Endothelial cell of umbilical vein (primary cell): ENCODE measurements around the gene TFIP11. TPM values are rescaled to one million over a fixed set of nuclear protein-coding genes. Genes with fewer than 3 reads are reported as not detected.

Experiments
- BruUV-seq: library from RNA; stranded (reverse); fragments of 400-500 nt; replicated peaks from 2 replicates; lab custom pipeline; 2021; lab: Mats Ljungman, UMichigan
- CTCF ChIA-PET: fragments of 300-600, 350-600 bp; sonication (Branson Sonifier 250); formaldehyde crosslinking; loops from one replicate; lab custom pipeline; 2021; ENCODE audit warnings: antibody characterized with exemption, inconsistent platforms; lab: Charles Lee
- POLR2A ChIA-PET: fragments of 300-600, 350-600 bp; sonication (Branson Sonifier 250); formaldehyde crosslinking; loops from one replicate; lab custom pipeline; 2021; ENCODE audit warnings: antibody characterized with exemption, inconsistent platforms; lab: Charles Lee
- DNase-seq: peaks from one replicate; pipeline ENCODE4 v3.0.0-alpha.2; 2011; ENCODE audit warnings: low read depth, low spot score
- FAIRE-seq: peaks from 2 replicates; lab custom pipeline; 2011; peaks lifted over from hg19 to GRCh38; lab: Jason Lieb, UNC
- H2AFZ ChIP-seq: 2 replicates; pipeline ENCODE4 v1.6.0; 2012; ENCODE audit warnings: low read depth, low read length, control low read depth, inconsistent platforms
- H3K27ac ChIP-seq: 2 replicates; pipeline ENCODE4 v1.5.1; 2011; ENCODE audit warnings: low read depth, mild to moderate bottlenecking, control low read depth, low read length, moderate library complexity; ENCODE audit not compliant: insufficient read depth
- H3K27me3 ChIP-seq, 2 experiments: 2 replicates each; pipeline versions ENCODE4 v1.6.0 to v1.6.1; 2011; ENCODE audit warnings: low read length in 2 of 2, mixed read lengths in 1 of 2; ENCODE audit not compliant: control insufficient read depth in 2 of 2, insufficient read depth in 2 of 2
- H3K36me3 ChIP-seq, 2 experiments: 2 replicates in 1 of 2; 3 replicates in 1 of 2; pipeline ENCODE4 v1.5.1; 2011; ENCODE audit warnings: low read length in 2 of 2, mild to moderate bottlenecking in 1 of 2, moderate library complexity in 1 of 2; ENCODE audit not compliant: control insufficient read depth in 2 of 2, insufficient read depth in 2 of 2; ENCODE audit errors: extremely low read depth in 1 of 2
- H3K4me1 ChIP-seq: 3 replicates; pipeline ENCODE4 v1.5.1; 2011; ENCODE audit warnings: mild to moderate bottlenecking, low read length; ENCODE audit not compliant: control insufficient read depth, insufficient read depth; ENCODE audit errors: extremely low read depth
- H3K4me2 ChIP-seq: 2 replicates; pipeline ENCODE4 v1.6.1; 2011; ENCODE audit warnings: low read length, control low read depth, mixed read lengths; ENCODE audit not compliant: insufficient read depth
- H3K4me3 ChIP-seq, 3 experiments: fragments of 200-600 bp in 1 of 3; sonication (generic), shearing (Covaris generic) in 1 of 3; replicated peaks in 1 of 3; 2 replicates each; pipeline ENCODE4 v1.5.1; 2011 to 2016; ENCODE audit warnings: control low read depth in 3 of 3, low read length in 3 of 3, mild to moderate bottlenecking in 2 of 3, inconsistent platforms in 1 of 3, low read depth in 1 of 3, moderate library complexity in 1 of 3; ENCODE audit not compliant: insufficient read depth in 1 of 3
- H3K79me2 ChIP-seq: 2 replicates; pipeline ENCODE4 v1.6.0; 2012; ENCODE audit warnings: low read length, inconsistent platforms; ENCODE audit not compliant: control insufficient read depth, insufficient read depth
- H3K9ac ChIP-seq: replicated peaks from 2 replicates; pipeline ENCODE3; 2011; ENCODE audit warnings: low read length, control low read depth; ENCODE audit not compliant: insufficient read depth; ENCODE audit errors: extremely low read depth
- H3K9me1 ChIP-seq: replicated peaks from 3 replicates; pipeline ENCODE4 v1.6.0; 2011; ENCODE audit warnings: mild to moderate bottlenecking, low read length; ENCODE audit not compliant: control insufficient read depth, insufficient read depth; ENCODE audit errors: extremely low read depth
- H3K9me3 ChIP-seq: replicated peaks from 2 replicates; pipeline ENCODE4 v1.5.1; 2012; ENCODE audit warnings: low read length, inconsistent platforms; ENCODE audit not compliant: control insufficient read depth, insufficient read depth
- H4K20me1 ChIP-seq: replicated peaks from 2 replicates; pipeline ENCODE3; 2011; ENCODE audit warnings: mild to moderate bottlenecking, low read length; ENCODE audit not compliant: control insufficient read depth, insufficient read depth; ENCODE audit errors: extremely low read depth
- EZH2 ChIP-seq: IDR thresholded peaks from 2 replicates; pipeline ENCODE4 v1.6.1; 2012; ENCODE audit warnings: borderline replicate concordance, low read depth, mild to moderate bottlenecking, moderate library complexity, low read length, inconsistent platforms; ENCODE audit not compliant: severe bottlenecking
- FOS ChIP-seq: IDR thresholded peaks from 2 replicates; pipeline ENCODE4 v1.6.1; 2011; ENCODE audit warnings: mild to moderate bottlenecking, low read length, moderate library complexity, borderline replicate concordance; ENCODE audit not compliant: insufficient read depth
- GATA2 ChIP-seq: IDR thresholded peaks from 2 replicates; pipeline ENCODE4 v1.7.0; 2011; ENCODE audit warnings: low read depth, mild to moderate bottlenecking, moderate library complexity, mixed read lengths, low read length; ENCODE audit not compliant: insufficient read length, insufficient read depth
- JUN ChIP-seq: IDR thresholded peaks from 2 replicates; pipeline ENCODE4 v1.6.1; 2011; ENCODE audit warnings: borderline replicate concordance, low read depth; ENCODE audit not compliant: insufficient read length, insufficient read depth
- MYC ChIP-seq: IDR thresholded peaks from one replicate; pipeline ENCODE4 v1.6.1; 2011; ENCODE audit warnings: mild to moderate bottlenecking, low read depth, low read length
- POLR2A ChIP-seq: IDR thresholded peaks from 2 replicates; pipeline ENCODE4 v1.6.1; 2012; ENCODE audit warnings: low read depth, mild to moderate bottlenecking, control low read depth, low read length
- POLR2AphosphoS5 ChIP-seq: IDR thresholded peaks from 2 replicates; pipeline ENCODE4 v1.6.1; 2012; ENCODE audit warnings: low read depth, mild to moderate bottlenecking, control low read depth, low read length, moderate library complexity; ENCODE audit not compliant: insufficient read depth
- dilution Hi-C: fragments of 300-500 bp; cut with MboI; formaldehyde crosslinking; loops from one replicate; pipeline ENCODE4 v1.15.0; 2019; ENCODE audit warnings: low sequenced_read_pairs; ENCODE audit not compliant: extremely low pct_ligation_motif_present
- intact Hi-C: fragments of 100-400 bp; cut with micrococcal nuclease; formaldehyde crosslinking; loops from one replicate; pipeline ENCODE4 v1.10.0; 2022
- polyA plus RNA-seq, 4 experiments: library from polyadenylated mRNA; depleted of rRNA in 3 of 4; stranded (reverse) in 3 of 4; unstranded in 1 of 4; fragments of >200 nt; gene quantifications; 2 replicates each; pipeline versions ENCODE4 v1.2.1 to v1.2.3, GENCODE V29; 2011 to 2012; ENCODE audit warnings: missing spikeins in 1 of 4
- total RNA-seq: library from RNA; stranded (reverse); gene quantifications from 2 replicates; pipeline ENCODE4 v1.2.3, GENCODE V29; 2021
- TF ChIP-seq, protein P1 (sequence below), 2 donors: IDR thresholded peaks; 1 replicate in 1 of 2; 2 replicates in 1 of 2; pipeline ENCODE4 v1.5.1; 2011; ENCODE audit warnings: low read length in 2 of 2, mild to moderate bottlenecking in 2 of 2, moderate library complexity in 2 of 2, control low read depth in 1 of 2, inconsistent platforms in 1 of 2, low read depth in 1 of 2; ENCODE audit not compliant: insufficient read depth in 1 of 2; ENCODE audit errors: extremely low read depth in 1 of 2
- TF ChIP-seq, protein P2 (sequence below): IDR thresholded peaks from 2 replicates; pipeline ENCODE4 v1.6.1; 2011; ENCODE audit not compliant: insufficient read depth, insufficient read length

Gene TFIP11
- total and polyA plus RNA-seq, 2 donors (not counting 3 experiments of a cell fraction or from before 2014, with no cell fraction given), result 35.7 to 54.9 TPM

- no peaks in the 10 kb centered on the region for H3K27me3 ChIP-seq
- ChIA-PET POLR2A (no interaction called here), CTCF (no interaction called here)
- no peak overlapping the region for H2AFZ ChIP-seq
- H3K4me1 ChIP-seq, result peaks cover 24% of the 10 kb centered on the region
- H3K4me3 ChIP-seq, result no peak overlapping the region
- peaks cover 15% of the 10 kb centered on the region for H3K79me2 ChIP-seq
- no peak overlapping the region for H3K4me2 ChIP-seq
- no peak overlapping the region for H3K9ac ChIP-seq
- no peaks in the 10 kb centered on the region for H4K20me1 ChIP-seq
- BruUV-seq, result no TSS peak
- H3K36me3 ChIP-seq, result peaks cover 0 to 6% of the 10 kb centered on the region in 2 experiments
- intact Hi-C loops (no loop called here), dilution Hi-C loops (no loop called here)
- no peaks in the 10 kb centered on the region for H3K9me1 ChIP-seq
- TF ChIP-seq POLR2AphosphoS5 (no peak), JUN (no peak)
- TF ChIP-seq, protein P1, sequence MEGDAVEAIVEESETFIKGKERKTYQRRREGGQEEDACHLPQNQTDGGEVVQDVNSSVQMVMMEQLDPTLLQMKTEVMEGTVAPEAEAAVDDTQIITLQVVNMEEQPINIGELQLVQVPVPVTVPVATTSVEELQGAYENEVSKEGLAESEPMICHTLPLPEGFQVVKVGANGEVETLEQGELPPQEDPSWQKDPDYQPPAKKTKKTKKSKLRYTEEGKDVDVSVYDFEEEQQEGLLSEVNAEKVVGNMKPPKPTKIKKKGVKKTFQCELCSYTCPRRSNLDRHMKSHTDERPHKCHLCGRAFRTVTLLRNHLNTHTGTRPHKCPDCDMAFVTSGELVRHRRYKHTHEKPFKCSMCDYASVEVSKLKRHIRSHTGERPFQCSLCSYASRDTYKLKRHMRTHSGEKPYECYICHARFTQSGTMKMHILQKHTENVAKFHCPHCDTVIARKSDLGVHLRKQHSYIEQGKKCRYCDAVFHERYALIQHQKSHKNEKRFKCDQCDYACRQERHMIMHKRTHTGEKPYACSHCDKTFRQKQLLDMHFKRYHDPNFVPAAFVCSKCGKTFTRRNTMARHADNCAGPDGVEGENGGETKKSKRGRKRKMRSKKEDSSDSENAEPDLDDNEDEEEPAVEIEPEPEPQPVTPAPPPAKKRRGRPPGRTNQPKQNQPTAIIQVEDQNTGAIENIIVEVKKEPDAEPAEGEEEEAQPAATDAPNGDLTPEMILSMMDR (IDR thresholded peaks at IDR 0.05; ENCODE audit: extremely low read depth in 1 of 2, insufficient read depth in 1 of 2, low read depth in 1 of 2, low read length in 2 of 2), result no peak
- DNase-seq (no peak), FAIRE-seq (no peak)
- no peak overlapping the region for H3K27ac ChIP-seq
- H3K9me3 ChIP-seq, result no peaks in the 10 kb centered on the region
These were observed 43.2 kb upstream of the TFIP11 start for GRCh38 chr22:26555478-26555877.

DNA sequence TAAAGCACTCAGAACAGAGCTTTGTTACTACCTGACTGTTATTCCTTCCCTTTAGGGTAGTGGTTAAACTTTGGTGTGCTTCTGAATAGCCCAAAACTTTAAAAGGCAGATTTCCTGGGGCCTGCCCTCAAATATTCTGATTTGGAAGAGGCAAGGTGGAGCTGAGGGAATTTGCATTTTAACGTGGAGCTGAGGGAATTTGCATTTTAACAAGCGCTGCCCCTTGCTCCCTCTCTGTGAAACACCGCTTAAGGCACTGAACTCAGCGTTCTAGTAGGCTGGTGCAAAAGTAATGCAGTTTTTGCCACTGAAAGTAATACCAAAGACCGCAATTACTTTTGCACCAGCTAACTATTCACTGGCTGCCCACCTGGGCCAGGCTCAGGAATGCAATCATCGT is 42.7 kb upstream of the TFIP11 start:
- Histone ChIP-seq H2AFZ (no peak overlapping the region), H3K4me3 (no peak overlapping the region), H3K27me3 (no peaks in the 10 kb centered on the region), H3K27ac (no peak overlapping the region), H3K79me2 (peaks cover 13% of the 10 kb centered on the region), H3K36me3 (peaks cover 0 to 6% of the 10 kb centered on the region in 2 experiments), H3K9ac (no peak overlapping the region), H3K4me1 (peaks cover 24% of the 10 kb centered on the region), H3K9me3 (no peaks in the 10 kb centered on the region), H4K20me1 (no peaks in the 10 kb centered on the region), H3K9me1 (no peaks in the 10 kb centered on the region), H3K4me2 (no peak overlapping the region)
- no peak for FAIRE-seq
- BruUV-seq, result no TSS peak
- intact Hi-C loops, result no loop called here
- CTCF ChIA-PET, result no interaction called here
- POLR2A ChIA-PET, result no interaction called here
- TF ChIP-seq, protein P1 (IDR thresholded peaks at IDR 0.05; ENCODE audit: extremely low read depth in 1 of 2, insufficient read depth in 1 of 2, low read depth in 1 of 2, low read length in 2 of 2), result no peak
- TF ChIP-seq EZH2, result no peak
- TF ChIP-seq POLR2A, result no peak
- TF ChIP-seq JUN, result no peak
- no peak for TF ChIP-seq GATA2
- TF ChIP-seq, protein P2, sequence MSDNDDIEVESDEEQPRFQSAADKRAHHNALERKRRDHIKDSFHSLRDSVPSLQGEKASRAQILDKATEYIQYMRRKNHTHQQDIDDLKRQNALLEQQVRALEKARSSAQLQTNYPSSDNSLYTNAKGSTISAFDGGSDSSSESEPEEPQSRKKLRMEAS, result no peak
- TF ChIP-seq MYC, result no peak
- TF ChIP-seq FOS, result no peak
- TF ChIP-seq POLR2AphosphoS5, result no peak
- dilution Hi-C loops, result no loop called here
- no peak for DNase-seq
